ENCODE results near the gene RNU5B-1. TPM values are rescaled to one million over a fixed set of nuclear protein-coding genes. Genes with fewer than 3 reads are reported as not detected.

Gene RNU5B-1
- total RNA-seq, 2 experiments from 2014 or later, result not detected

DNA sequence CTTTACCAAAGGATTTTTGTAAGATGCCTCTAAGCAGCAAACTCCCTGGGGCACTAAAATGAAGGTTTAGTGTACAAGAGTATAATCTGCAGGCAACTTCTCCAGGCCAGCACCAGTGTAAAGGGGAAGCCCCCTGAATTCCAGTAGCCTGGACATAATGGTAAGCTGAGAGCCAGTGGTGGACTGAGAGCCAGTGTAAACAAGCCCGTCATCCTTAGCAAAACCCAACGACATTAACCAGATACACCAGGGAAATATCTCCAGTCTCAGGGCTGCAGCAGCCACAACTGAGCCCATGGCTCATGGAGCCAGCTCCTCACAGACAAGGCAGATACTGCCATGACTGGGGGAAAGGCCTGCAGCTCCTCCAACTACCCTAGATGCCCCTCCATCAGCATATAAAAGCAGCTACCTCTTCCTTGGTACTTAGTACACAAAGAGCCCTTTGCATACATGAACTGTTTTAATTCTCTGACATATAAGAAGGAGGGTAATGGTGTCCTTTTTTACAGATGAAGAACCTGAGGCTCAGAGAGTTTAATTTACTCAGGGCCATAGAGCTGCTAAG, 39.5 kb upstream of the RNU5B-1 start:
- CTCF ChIA-PET (ENCODE audit: unreplicated experiment), result interaction anchor here (1.1 kb wide), 1 partner anchor 22 kb away, joined by 15 read pairs; the partner anchor contains the start of gene PARP16

DNA sequence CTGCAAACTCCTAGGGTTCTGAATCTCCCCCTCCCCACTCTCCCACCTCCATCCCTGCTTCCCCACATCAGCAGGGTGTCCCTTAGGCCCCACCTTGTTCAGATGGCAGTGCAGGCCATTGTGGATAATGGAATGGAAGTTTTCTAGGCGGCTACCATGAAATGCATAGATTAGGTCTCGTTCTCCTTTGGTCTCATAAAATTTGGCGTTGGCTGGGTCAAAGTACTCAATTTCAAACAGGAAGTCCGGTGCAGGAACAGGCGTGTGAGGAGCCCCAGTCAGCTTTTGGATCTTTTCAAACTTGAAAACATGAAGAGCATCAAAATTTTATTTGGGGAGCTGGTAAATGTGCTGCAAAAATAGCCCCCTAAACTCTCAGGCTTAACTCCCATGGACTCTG, 38.0 kb upstream of the RNU5B-1 start:
- TF ChIP-seq, protein P1, sequence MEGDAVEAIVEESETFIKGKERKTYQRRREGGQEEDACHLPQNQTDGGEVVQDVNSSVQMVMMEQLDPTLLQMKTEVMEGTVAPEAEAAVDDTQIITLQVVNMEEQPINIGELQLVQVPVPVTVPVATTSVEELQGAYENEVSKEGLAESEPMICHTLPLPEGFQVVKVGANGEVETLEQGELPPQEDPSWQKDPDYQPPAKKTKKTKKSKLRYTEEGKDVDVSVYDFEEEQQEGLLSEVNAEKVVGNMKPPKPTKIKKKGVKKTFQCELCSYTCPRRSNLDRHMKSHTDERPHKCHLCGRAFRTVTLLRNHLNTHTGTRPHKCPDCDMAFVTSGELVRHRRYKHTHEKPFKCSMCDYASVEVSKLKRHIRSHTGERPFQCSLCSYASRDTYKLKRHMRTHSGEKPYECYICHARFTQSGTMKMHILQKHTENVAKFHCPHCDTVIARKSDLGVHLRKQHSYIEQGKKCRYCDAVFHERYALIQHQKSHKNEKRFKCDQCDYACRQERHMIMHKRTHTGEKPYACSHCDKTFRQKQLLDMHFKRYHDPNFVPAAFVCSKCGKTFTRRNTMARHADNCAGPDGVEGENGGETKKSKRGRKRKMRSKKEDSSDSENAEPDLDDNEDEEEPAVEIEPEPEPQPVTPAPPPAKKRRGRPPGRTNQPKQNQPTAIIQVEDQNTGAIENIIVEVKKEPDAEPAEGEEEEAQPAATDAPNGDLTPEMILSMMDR (conservative IDR thresholded peaks at IDR 0.05; ENCODE audit: low read length), result no peak
- no peak for TF ChIP-seq EZH2phosphoT487 (IDR thresholded peaks at IDR 0.05; ENCODE audit: borderline replicate concordance, low read depth, low read length)
- intact Hi-C loops (cut with micrococcal nuclease; ENCODE audit: unreplicated experiment), result no loop called here
- no peaks in the 10 kb centered on the region for H3K9me2 ChIP-seq (ENCODE audit: insufficient read depth, low read length)
- no peaks in the 10 kb centered on the region for H3K9me3 ChIP-seq (ENCODE audit: low read length)
- H2AFZ ChIP-seq (ENCODE audit: low read length), result no peak overlapping the region
- CTCF ChIA-PET (ENCODE audit: unreplicated experiment), result no interaction called here
- H3K36me3 ChIP-seq (ENCODE audit: insufficient read depth, low read length), result peaks cover 28% of the 10 kb centered on the region
- no peaks in the 10 kb centered on the region for H4K20me1 ChIP-seq (ENCODE audit: insufficient read depth, low read length)
- no peak overlapping the region for H3K27ac ChIP-seq (ENCODE audit: low read depth, low read length, poor library complexity, severe bottlenecking)
- no peaks in the 10 kb centered on the region for H3K79me2 ChIP-seq (ENCODE audit: insufficient read depth, low read depth, low read length)
- no peak overlapping the region for H3K4me3 ChIP-seq (ENCODE audit: low read depth, low read length, poor library complexity, severe bottlenecking)
- DNase-seq (ENCODE audit: low spot score), result no peak
- no TSS peak for BruUV-seq (replicated peaks)
- H3K4me1 ChIP-seq (ENCODE audit: insufficient read depth, low read length, poor library complexity, severe bottlenecking), result no peaks in the 10 kb centered on the region
- H3K4me2 ChIP-seq (ENCODE audit: low read length), result no peak overlapping the region
- POLR2A ChIA-PET, result no interaction called here

More for the DNA sequence above, 39.5 kb upstream of the RNU5B-1 start:
- H3K4me3 ChIP-seq (ENCODE audit: low read depth, low read length, poor library complexity, severe bottlenecking), result no peak overlapping the region
- no peaks in the 10 kb centered on the region for H3K9me2 ChIP-seq (ENCODE audit: insufficient read depth, low read length)
- H3K79me2 ChIP-seq (ENCODE audit: insufficient read depth, low read depth, low read length), result no peaks in the 10 kb centered on the region
- intact Hi-C loops (cut with micrococcal nuclease; ENCODE audit: unreplicated experiment), result no loop called here
- no TSS peak for BruUV-seq (replicated peaks)
- no peak overlapping the region for H3K27ac ChIP-seq (ENCODE audit: low read depth, low read length, poor library complexity, severe bottlenecking)
- POLR2A ChIA-PET, result interaction anchor here (0.6 kb wide), 2 partner anchors 158 to 826 kb away, joined by 3 read pairs; no protein-coding TSS in a partner anchor
- H3K36me3 ChIP-seq (ENCODE audit: insufficient read depth, low read length), result peaks cover 32% of the 10 kb centered on the region
- no peak overlapping the region for H3K4me2 ChIP-seq (ENCODE audit: low read length)
- no peaks in the 10 kb centered on the region for H4K20me1 ChIP-seq (ENCODE audit: insufficient read depth, low read length)
- no peaks in the 10 kb centered on the region for H3K9me3 ChIP-seq (ENCODE audit: low read length)
- H3K4me1 ChIP-seq (ENCODE audit: insufficient read depth, low read length, poor library complexity, severe bottlenecking), result no peaks in the 10 kb centered on the region
- no peak for TF ChIP-seq EZH2phosphoT487 (IDR thresholded peaks at IDR 0.05; ENCODE audit: borderline replicate concordance, low read depth, low read length)
- TF ChIP-seq, protein P1 (conservative IDR thresholded peaks at IDR 0.05; ENCODE audit: low read length), result no peak
- no peak for DNase-seq (ENCODE audit: low spot score)
- no peak overlapping the region for H2AFZ ChIP-seq (ENCODE audit: low read length)

DNA sequence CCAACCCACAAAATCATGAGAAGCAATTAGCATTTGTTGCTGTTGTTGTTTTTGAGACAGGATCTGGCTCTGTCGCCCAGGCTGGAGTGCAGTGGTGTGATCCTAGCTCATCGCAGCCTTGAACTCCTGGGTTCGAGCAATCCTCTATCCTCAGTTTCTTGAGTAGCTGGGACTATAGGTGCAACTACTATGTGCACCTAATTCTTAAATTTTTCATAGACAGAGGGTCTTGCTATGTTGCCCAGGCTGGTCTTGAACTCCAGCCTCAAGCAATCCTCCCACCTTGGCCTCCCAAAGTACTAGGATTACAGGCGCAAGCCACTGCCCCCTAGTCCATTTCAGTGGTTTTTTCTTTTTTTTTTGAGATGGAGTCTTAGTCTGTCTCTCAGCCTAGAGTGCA, 36.1 kb upstream of the RNU5B-1 start:
- H3K9me2 ChIP-seq (ENCODE audit: insufficient read depth, low read length), result no peaks in the 10 kb centered on the region
- no peaks in the 10 kb centered on the region for H3K4me1 ChIP-seq (ENCODE audit: insufficient read depth, low read length, poor library complexity, severe bottlenecking)
- H3K4me3 ChIP-seq (ENCODE audit: low read depth, low read length, poor library complexity, severe bottlenecking), result no peak overlapping the region
- no TSS peak for BruUV-seq (replicated peaks)
- no peak for TF ChIP-seq EZH2phosphoT487 (IDR thresholded peaks at IDR 0.05; ENCODE audit: borderline replicate concordance, low read depth, low read length)
- TF ChIP-seq, protein P1 (conservative IDR thresholded peaks at IDR 0.05; ENCODE audit: low read length), result no peak
- CTCF ChIA-PET (ENCODE audit: unreplicated experiment), result no interaction called here
- no peaks in the 10 kb centered on the region for H3K79me2 ChIP-seq (ENCODE audit: insufficient read depth, low read depth, low read length)
- no peak overlapping the region for H3K27ac ChIP-seq (ENCODE audit: low read depth, low read length, poor library complexity, severe bottlenecking)
- H3K4me2 ChIP-seq (ENCODE audit: low read length), result no peak overlapping the region
- no peak overlapping the region for H2AFZ ChIP-seq (ENCODE audit: low read length)
- DNase-seq (ENCODE audit: low spot score), result no peak
- H3K36me3 ChIP-seq (ENCODE audit: insufficient read depth, low read length), result peaks cover 13% of the 10 kb centered on the region
- H4K20me1 ChIP-seq (ENCODE audit: insufficient read depth, low read length), result no peaks in the 10 kb centered on the region
- no peaks in the 10 kb centered on the region for H3K9me3 ChIP-seq (ENCODE audit: low read length)
- intact Hi-C loops (cut with micrococcal nuclease; ENCODE audit: unreplicated experiment), result no loop called here
- POLR2A ChIA-PET, result interaction anchor here (0.6 kb wide), 2 partner anchors 215 to 327 kb away, joined by 3 to 4 read pairs; no protein-coding TSS in a partner anchor

All from OCI-LY7 (cell line).